Right lobe of liver (tissue), 4 donors: Measurements from ENCODE around the gene KCTD21.

ENCODE experiments used
- CTCF ChIP-seq, 4 donors: fragments of 200-600 bp in 3 of 4; fragments of 450-650 bp in 1 of 4; IDR thresholded peaks; one replicate each; pipeline versions ENCODE4 v1.5.1 to v1.8.0; 2016 to 2022; ENCODE audit warnings: antibody characterized with exemption in 4 of 4, mild to moderate bottlenecking in 2 of 4
- POLR2A ChIP-seq: fragments of 450-650 bp; IDR thresholded peaks from one replicate; pipeline ENCODE4 v1.6.1; 2017; ENCODE audit warnings: antibody characterized with exemption, mild to moderate bottlenecking
- donor health status: DM: no; HTN: no; CAD: no.
- donor health status: DM: no; HTN: no; CAD: no.
- donor health status: DM: no; HTN: yes; CAD: no.

- TF ChIP-seq CTCF (IDR thresholded peaks at IDR 0.05), result no peak
- no peak for TF ChIP-seq POLR2A
Measured at GRCh38 chr11:78199653-78200015, 11.2 kb upstream of the KCTD21 start.
